ENCODE results near the gene CARD11. TPM values are rescaled to one million over a fixed set of nuclear protein-coding genes. Genes with fewer than 3 reads are reported as not detected.

Gene CARD11
- total and polyA plus RNA-seq, 2 of the 13 experiments (the other 11 are each of a cell fraction or from before 2014, with no cell fraction given): 0.04 TPM; not detected in 1

- TF ChIP-seq CREB1 (IDR thresholded peaks at IDR 0.05) (no peak), CREB1 (CRISPR knock-in tag; IDR thresholded peaks at IDR 0.05) (peak; percentile 49; the same call in 1 of the 2 replicates), NFE2L1 (CRISPR knock-in tag; IDR thresholded peaks at IDR 0.05; ENCODE audit: borderline replicate concordance) (no peak), DBP (CRISPR knock-in tag; IDR thresholded peaks at IDR 0.05; ENCODE audit: not compliant biosample characterization) (no peak), ZMAT3 (CRISPR knock-in tag; conservative IDR thresholded peaks at IDR 0.05) (0 out of 2 replicates have a peak, but pooled peaks have one; percentile 42), ZNF598 (CRISPR knock-in tag; IDR thresholded peaks at IDR 0.05; ENCODE audit: borderline replicate concordance) (no peak), ZSCAN30 (CRISPR knock-in tag; IDR thresholded peaks at IDR 0.05) (no peak), PRDM10 (CRISPR knock-in tag; IDR thresholded peaks at IDR 0.05; ENCODE audit: low read depth) (peak; percentile 42; the same call in 1 of the 2 replicates), HDAC1 (CRISPR knock-in tag; IDR thresholded peaks at IDR 0.05) (peak; percentile 59; the same call in 1 of the 2 replicates), ZMYM3 (CRISPR knock-in tag; IDR thresholded peaks at IDR 0.05) (peak; percentile 25; the same call in 1 of the 2 replicates), DPF2 (CRISPR knock-in tag; IDR thresholded peaks at IDR 0.05; ENCODE audit: borderline replicate concordance, low read depth) (no peak), SMYD3 (CRISPR knock-in tag; IDR thresholded peaks at IDR 0.05) (no peak), DNMT3B (CRISPR knock-in tag; conservative IDR thresholded peaks at IDR 0.05) (no peak), KDM1A (CRISPR knock-in tag; IDR thresholded peaks at IDR 0.05) (0 out of 2 replicates have a peak, but pooled peaks have one; percentile 12), FOSL2 (CRISPR knock-in tag; IDR thresholded peaks at IDR 0.05) (peak; percentile 99), EED (CRISPR knock-in tag; IDR thresholded peaks at IDR 0.05) (peak; percentile 40), SNRNP70 (IDR thresholded peaks at IDR 0.05; ENCODE audit: low read depth, low read length) (no peak), MAX (IDR thresholded peaks at IDR 0.05) (peak; percentile 68; the same call in 1 of the 2 replicates), DMAP1 (CRISPR knock-in tag; IDR thresholded peaks at IDR 0.05) (peak; percentile 46), KLF15 (CRISPR knock-in tag; IDR thresholded peaks at IDR 0.05; ENCODE audit: borderline replicate concordance) (no peak), KAT7 (CRISPR knock-in tag; IDR thresholded peaks at IDR 0.05; ENCODE audit: borderline replicate concordance) (0 out of 2 replicates have a peak, but pooled peaks have one; percentile 30), CREB3 (CRISPR knock-in tag; IDR thresholded peaks at IDR 0.05) (0 out of 2 replicates have a peak, but pooled peaks have one; percentile 68), ZNF75D (CRISPR knock-in tag; IDR thresholded peaks at IDR 0.05; ENCODE audit: borderline replicate concordance) (no peak)
Observed at GRCh38 chr7:2863461-2864066, 180.1 kb downstream of the CARD11 start (continued).
